ENCODE results near the gene OR52E5. TPM values are rescaled to one million over a fixed set of nuclear protein-coding genes. Genes with fewer than 3 reads are reported as not detected.

The OR52E5 gene
- polyA plus RNA-seq, 1 experiment, result not detected

GRCh38 chr11:5887661-5888060, 5.3 kb upstream of the OR52E5 start:
- no peak for DNase-seq (ENCODE audit: low read depth)
- Histone ChIP-seq H3K4me3 (ENCODE audit: low read depth, low read length) (no peak overlapping the region), H3K27me3 (ENCODE audit: control insufficient read depth, insufficient read depth, low read length) (no peaks in the 10 kb centered on the region), H3K36me3 (ENCODE audit: control insufficient read depth, insufficient read depth, low read length) (no peaks in the 10 kb centered on the region)
- TF ChIP-seq CTCF (IDR thresholded peaks at IDR 0.05; ENCODE audit: insufficient read depth, low read depth, low read length), result no peak
- POLR2A ChIA-PET, result no interaction called here
- CTCF ChIA-PET, result no interaction called here

- Histone ChIP-seq H3K4me3 (ENCODE audit: low read depth, low read length) (no peak overlapping the region), H3K27me3 (ENCODE audit: control insufficient read depth, insufficient read depth, low read length) (no peaks in the 10 kb centered on the region), H3K36me3 (ENCODE audit: control insufficient read depth, insufficient read depth, low read length) (no peaks in the 10 kb centered on the region)
- POLR2A ChIA-PET, result no interaction called here
- TF ChIP-seq CTCF (IDR thresholded peaks at IDR 0.05; ENCODE audit: insufficient read depth, low read depth, low read length), result peak; percentile 36; the same call in 1 of the 2 replicates
- CTCF ChIA-PET, result interaction anchor here (0.6 to 1.7 kb wide), 8 partner anchors 9 to 472 kb away, joined by 3 to 8 read pairs (median 4); partner anchors contain the start of gene TRIM5
- DNase-seq (ENCODE audit: low read depth), result no peak
Observed at GRCh38 chr11:5891216-5891800, 1.7 kb upstream of the OR52E5 start.

GRCh38 chr11:5899534-5899933, 6.5 kb downstream of the OR52E5 start:
- no peak for DNase-seq (ENCODE audit: low read depth)
- POLR2A ChIA-PET, result no interaction called here
- no peaks in the 10 kb centered on the region for H3K36me3 ChIP-seq (ENCODE audit: control insufficient read depth, insufficient read depth, low read length)
- no peaks in the 10 kb centered on the region for H3K27me3 ChIP-seq (ENCODE audit: control insufficient read depth, insufficient read depth, low read length)
- CTCF ChIA-PET, result no interaction called here
- TF ChIP-seq CTCF (IDR thresholded peaks at IDR 0.05; ENCODE audit: insufficient read depth, low read depth, low read length), result no peak
- no peak overlapping the region for H3K4me3 ChIP-seq (ENCODE audit: low read depth, low read length)

- no peak for DNase-seq (ENCODE audit: low read depth)
- no peaks in the 10 kb centered on the region for H3K27me3 ChIP-seq (ENCODE audit: control insufficient read depth, insufficient read depth, low read length)
Observed at GRCh38 chr11:5910540-5910939, 17.5 kb downstream of the OR52E5 start.

GRCh38 chr11:5922749-5923426, 29.9 kb downstream of the OR52E5 start:
- no peaks in the 10 kb centered on the region for H3K27me3 ChIP-seq (ENCODE audit: control insufficient read depth, insufficient read depth, low read length)
- H3K4me3 ChIP-seq (ENCODE audit: low read depth, low read length), result no peak overlapping the region
- ChIA-PET CTCF (no interaction called here), POLR2A (no interaction called here)
- H3K36me3 ChIP-seq (ENCODE audit: control insufficient read depth, insufficient read depth, low read length), result no peaks in the 10 kb centered on the region
- no peak for DNase-seq (ENCODE audit: low read depth)
- no peak for TF ChIP-seq CTCF (IDR thresholded peaks at IDR 0.05; ENCODE audit: insufficient read depth, low read depth, low read length)

More at GRCh38 chr11:5910540-5910939, 17.5 kb downstream of the OR52E5 start:
- ChIA-PET CTCF (no interaction called here), POLR2A (no interaction called here)
- no peak for TF ChIP-seq CTCF (IDR thresholded peaks at IDR 0.05; ENCODE audit: insufficient read depth, low read depth, low read length)
- Histone ChIP-seq H3K36me3 (ENCODE audit: control insufficient read depth, insufficient read depth, low read length) (no peaks in the 10 kb centered on the region), H3K4me3 (ENCODE audit: low read depth, low read length) (no peak overlapping the region)
